ENCODE results near the gene GRID2.

Gene GRID2

GRCh38 chr4:93749292-93749761, 1445.6 kb downstream of the GRID2 start:
- Histone ChIP-seq H3K4me3 (ENCODE audit: low read depth, low read length) (no peak overlapping the region), H3K27me3 (ENCODE audit: control insufficient read depth, insufficient read depth, low read length) (no peaks in the 10 kb centered on the region), H3K4me1 (ENCODE audit: control insufficient read depth, insufficient read depth, low read length) (peaks cover 11% of the 10 kb centered on the region; the same call in 1 of the 2 replicates), H3K9ac (ENCODE audit: low read length) (no peak overlapping the region), H3K27ac (ENCODE audit: low read depth, low read length) (no peak overlapping the region), H3K36me3 (ENCODE audit: control insufficient read depth, insufficient read depth, low read length) (no peaks in the 10 kb centered on the region), H3K9me3 (ENCODE audit: control insufficient read depth, insufficient read depth, low read depth, low read length) (no peaks in the 10 kb centered on the region)

DNA sequence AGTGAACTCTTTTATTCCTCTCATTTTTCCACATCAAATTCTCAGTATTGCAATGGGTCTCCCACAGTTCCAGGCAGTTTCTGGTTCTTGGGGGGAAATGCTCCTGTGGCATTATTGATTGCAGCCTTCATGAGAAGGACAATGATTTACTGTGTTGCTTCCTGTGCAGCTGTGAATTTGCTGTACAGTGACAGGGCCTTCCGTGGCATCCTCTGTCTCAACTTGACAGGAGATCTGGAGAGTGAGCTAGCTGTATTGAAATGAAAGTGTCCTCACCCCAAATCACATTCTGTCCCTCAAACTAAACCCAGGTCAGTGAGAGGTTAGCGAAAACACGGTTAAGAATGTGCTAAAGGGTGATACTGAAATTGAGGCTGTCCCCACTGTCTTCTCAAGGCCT, 1447.6 kb downstream of the GRID2 start:
- Histone ChIP-seq H3K27ac (ENCODE audit: low read depth, low read length) (no peak overlapping the region), H3K9ac (ENCODE audit: low read length) (no peak overlapping the region), H3K36me3 (ENCODE audit: control insufficient read depth, insufficient read depth, low read length) (no peaks in the 10 kb centered on the region), H3K27me3 (ENCODE audit: control insufficient read depth, insufficient read depth, low read length) (no peaks in the 10 kb centered on the region), H3K4me1 (ENCODE audit: control insufficient read depth, insufficient read depth, low read length) (peaks cover 11% of the 10 kb centered on the region; the same call in 1 of the 2 replicates), H3K4me3 (ENCODE audit: low read depth, low read length) (no peak overlapping the region), H3K9me3 (ENCODE audit: control insufficient read depth, insufficient read depth, low read depth, low read length) (no peaks in the 10 kb centered on the region)

DNA sequence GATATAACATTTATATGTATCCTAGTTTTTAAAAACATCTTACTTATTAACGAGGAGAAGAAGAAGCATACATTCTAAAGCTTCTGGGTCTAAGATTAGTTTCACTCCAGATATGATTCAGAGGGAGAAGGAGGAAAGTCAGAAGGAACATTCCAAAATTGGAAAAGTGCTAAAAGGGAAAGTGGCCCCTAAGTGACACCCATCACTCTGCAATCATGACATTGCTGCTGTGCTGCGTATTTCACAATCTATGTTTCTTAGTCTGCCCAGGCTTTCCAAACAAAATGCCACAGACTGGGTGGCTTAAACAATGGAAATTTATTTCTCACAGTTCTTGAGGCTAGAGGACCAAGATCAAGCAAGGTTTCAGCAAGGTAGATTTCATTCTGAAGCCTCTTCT, 1452.3 kb downstream of the GRID2 start:
- Histone ChIP-seq H3K36me3 (ENCODE audit: control insufficient read depth, insufficient read depth, low read length) (no peaks in the 10 kb centered on the region), H3K4me3 (ENCODE audit: low read depth, low read length) (no peak overlapping the region), H3K27ac (ENCODE audit: low read depth, low read length) (no peak overlapping the region), H3K9me3 (ENCODE audit: control insufficient read depth, insufficient read depth, low read depth, low read length) (no peaks in the 10 kb centered on the region), H3K9ac (ENCODE audit: low read length) (no peak overlapping the region), H3K4me1 (ENCODE audit: control insufficient read depth, insufficient read depth, low read length) (no peaks in the 10 kb centered on the region), H3K27me3 (ENCODE audit: control insufficient read depth, insufficient read depth, low read length) (no peaks in the 10 kb centered on the region)

- Histone ChIP-seq H3K36me3 (ENCODE audit: control insufficient read depth, insufficient read depth, low read length) (no peaks in the 10 kb centered on the region), H3K27me3 (ENCODE audit: control insufficient read depth, insufficient read depth, low read length) (no peaks in the 10 kb centered on the region), H3K9me3 (ENCODE audit: control insufficient read depth, insufficient read depth, low read depth, low read length) (no peaks in the 10 kb centered on the region), H3K4me3 (ENCODE audit: low read depth, low read length) (no peak overlapping the region), H3K27ac (ENCODE audit: low read depth, low read length) (no peak overlapping the region), H3K4me1 (ENCODE audit: control insufficient read depth, insufficient read depth, low read length) (no peaks in the 10 kb centered on the region), H3K9ac (ENCODE audit: low read length) (no peak overlapping the region)
These were observed 1455.7 kb downstream of the GRID2 start for GRCh38 chr4:93759506-93759905.

GRCh38 chr4:93760284-93760683, 1456.5 kb downstream of the GRID2 start:
- Histone ChIP-seq H3K27me3 (ENCODE audit: control insufficient read depth, insufficient read depth, low read length) (no peaks in the 10 kb centered on the region), H3K36me3 (ENCODE audit: control insufficient read depth, insufficient read depth, low read length) (no peaks in the 10 kb centered on the region), H3K4me1 (ENCODE audit: control insufficient read depth, insufficient read depth, low read length) (no peaks in the 10 kb centered on the region), H3K9ac (ENCODE audit: low read length) (no peak overlapping the region), H3K4me3 (ENCODE audit: low read depth, low read length) (no peak overlapping the region), H3K9me3 (ENCODE audit: control insufficient read depth, insufficient read depth, low read depth, low read length) (no peaks in the 10 kb centered on the region), H3K27ac (ENCODE audit: low read depth, low read length) (no peak overlapping the region)

GRCh38 chr4:93761286-93761685, 1457.5 kb downstream of the GRID2 start:
- no peaks in the 10 kb centered on the region for H3K9me3 ChIP-seq (ENCODE audit: control insufficient read depth, insufficient read depth, low read depth, low read length)
- H3K27ac ChIP-seq (ENCODE audit: low read depth, low read length), result no peak overlapping the region
- no peaks in the 10 kb centered on the region for H3K27me3 ChIP-seq (ENCODE audit: control insufficient read depth, insufficient read depth, low read length)
- H3K9ac ChIP-seq (ENCODE audit: low read length), result no peak overlapping the region
- H3K36me3 ChIP-seq (ENCODE audit: control insufficient read depth, insufficient read depth, low read length), result no peaks in the 10 kb centered on the region
- no peak overlapping the region for H3K4me3 ChIP-seq (ENCODE audit: low read depth, low read length)
- no peaks in the 10 kb centered on the region for H3K4me1 ChIP-seq (ENCODE audit: control insufficient read depth, insufficient read depth, low read length)

- H3K27me3 ChIP-seq (ENCODE audit: control insufficient read depth, insufficient read depth, low read length), result no peaks in the 10 kb centered on the region
These were observed 1461.0 kb downstream of the GRID2 start for GRCh38 chr4:93764639-93765246.

DNA sequence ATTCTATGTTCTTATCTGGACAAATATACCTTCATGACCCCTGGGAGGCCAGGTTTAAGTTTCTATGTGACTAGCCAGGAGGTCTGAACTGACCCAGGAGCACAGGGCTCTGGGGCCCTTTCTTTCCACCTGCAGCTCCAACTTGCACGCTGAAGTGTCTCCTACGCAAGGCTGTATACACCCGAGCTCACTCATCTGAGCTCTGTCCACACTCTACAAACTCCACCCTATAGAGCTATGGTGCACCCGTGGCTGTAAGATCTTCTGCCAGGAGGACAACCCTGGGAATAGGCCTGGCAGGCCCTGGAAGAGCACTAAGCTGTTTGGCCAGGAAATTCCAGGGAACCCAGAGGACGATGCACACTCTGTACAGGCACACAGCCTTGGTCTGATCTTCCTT, 1464.2 kb downstream of the GRID2 start:
- H3K9ac ChIP-seq (ENCODE audit: low read length), result no peak overlapping the region
- no peak overlapping the region for H3K27ac ChIP-seq (ENCODE audit: low read depth, low read length)
- H3K27me3 ChIP-seq (ENCODE audit: control insufficient read depth, insufficient read depth, low read length), result no peaks in the 10 kb centered on the region
- no peaks in the 10 kb centered on the region for H3K36me3 ChIP-seq (ENCODE audit: control insufficient read depth, insufficient read depth, low read length)
- no peak overlapping the region for H3K4me3 ChIP-seq (ENCODE audit: low read depth, low read length)
- no peaks in the 10 kb centered on the region for H3K9me3 ChIP-seq (ENCODE audit: control insufficient read depth, insufficient read depth, low read depth, low read length)
- H3K4me1 ChIP-seq (ENCODE audit: control insufficient read depth, insufficient read depth, low read length), result no peaks in the 10 kb centered on the region

More at GRCh38 chr4:93764639-93765246, 1461.0 kb downstream of the GRID2 start:
- Histone ChIP-seq H3K9ac (ENCODE audit: low read length) (no peak overlapping the region), H3K9me3 (ENCODE audit: control insufficient read depth, insufficient read depth, low read depth, low read length) (no peaks in the 10 kb centered on the region), H3K36me3 (ENCODE audit: control insufficient read depth, insufficient read depth, low read length) (no peaks in the 10 kb centered on the region), H3K27ac (ENCODE audit: low read depth, low read length) (no peak overlapping the region), H3K4me3 (ENCODE audit: low read depth, low read length) (no peak overlapping the region), H3K4me1 (ENCODE audit: control insufficient read depth, insufficient read depth, low read length) (no peaks in the 10 kb centered on the region)

- Histone ChIP-seq H3K9me3 (ENCODE audit: control insufficient read depth, insufficient read depth, low read depth, low read length) (no peaks in the 10 kb centered on the region), H3K27me3 (ENCODE audit: control insufficient read depth, insufficient read depth, low read length) (no peaks in the 10 kb centered on the region), H3K27ac (ENCODE audit: low read depth, low read length) (no peak overlapping the region), H3K4me1 (ENCODE audit: control insufficient read depth, insufficient read depth, low read length) (no peaks in the 10 kb centered on the region), H3K36me3 (ENCODE audit: control insufficient read depth, insufficient read depth, low read length) (no peaks in the 10 kb centered on the region), H3K9ac (ENCODE audit: low read length) (no peak overlapping the region), H3K4me3 (ENCODE audit: low read depth, low read length) (no peak overlapping the region)
These were observed 1466.4 kb downstream of the GRID2 start for GRCh38 chr4:93770201-93770600.

- Histone ChIP-seq H3K36me3 (ENCODE audit: control insufficient read depth, insufficient read depth, low read length) (no peaks in the 10 kb centered on the region), H3K9me3 (ENCODE audit: control insufficient read depth, insufficient read depth, low read depth, low read length) (no peaks in the 10 kb centered on the region), H3K4me1 (ENCODE audit: control insufficient read depth, insufficient read depth, low read length) (no peaks in the 10 kb centered on the region), H3K4me3 (ENCODE audit: low read depth, low read length) (no peak overlapping the region), H3K27ac (ENCODE audit: low read depth, low read length) (no peak overlapping the region), H3K27me3 (ENCODE audit: control insufficient read depth, insufficient read depth, low read length) (no peaks in the 10 kb centered on the region), H3K9ac (ENCODE audit: low read length) (no peak overlapping the region)
These were observed 1468.1 kb downstream of the GRID2 start for GRCh38 chr4:93771640-93772411.

- Histone ChIP-seq H3K9me3 (ENCODE audit: control insufficient read depth, insufficient read depth, low read depth, low read length) (no peaks in the 10 kb centered on the region), H3K4me1 (ENCODE audit: control insufficient read depth, insufficient read depth, low read length) (no peaks in the 10 kb centered on the region), H3K9ac (ENCODE audit: low read length) (no peak overlapping the region), H3K36me3 (ENCODE audit: control insufficient read depth, insufficient read depth, low read length) (no peaks in the 10 kb centered on the region), H3K27ac (ENCODE audit: low read depth, low read length) (no peak overlapping the region), H3K4me3 (ENCODE audit: low read depth, low read length) (no peak overlapping the region), H3K27me3 (ENCODE audit: control insufficient read depth, insufficient read depth, low read length) (no peaks in the 10 kb centered on the region)
These were observed 1469.1 kb downstream of the GRID2 start for GRCh38 chr4:93772858-93773257.
